H9 (cell line): ENCODE data around the gene DNM2. TPM values are rescaled to one million over a fixed set of nuclear protein-coding genes. Genes with fewer than 3 reads are reported as not detected.
A peak's percentile ranks its signal among the peaks of the same experiment; 100 is the strongest.

Source experiments
- DNase-seq: peaks from one replicate; pipeline ENCODE4 v3.0.0-alpha.2; 2017
- H2AFZ ChIP-seq: one replicate; pipeline ENCODE4 v1.6.1; 2013; ENCODE audit warnings: mild to moderate bottlenecking, low read length, control low read depth, moderate library complexity
- H2AK5ac ChIP-seq: 2 replicates; pipeline ENCODE4 v1.6.1; 2013; ENCODE audit warnings: low read length, control low read depth, mixed read lengths; ENCODE audit not compliant: insufficient read length
- H2BK120ac ChIP-seq: one replicate; pipeline ENCODE4 v1.6.1; 2013; ENCODE audit warnings: low read depth, mild to moderate bottlenecking, low read length, control low read depth, inconsistent platforms; ENCODE audit not compliant: poor library complexity, severe bottlenecking
- H2BK12ac ChIP-seq: 2 replicates; pipeline ENCODE4 v1.6.1; 2013; ENCODE audit warnings: low read length, control low read depth, mixed read lengths, low read depth; ENCODE audit not compliant: insufficient read length
- H2BK15ac ChIP-seq: 2 replicates; pipeline ENCODE4 v1.6.1; 2013; ENCODE audit warnings: low read depth, low read length, control low read depth
- H2BK20ac ChIP-seq: one replicate; pipeline ENCODE4 v1.6.1; 2013; ENCODE audit warnings: low read depth, mild to moderate bottlenecking, low read length, control low read depth, inconsistent platforms; ENCODE audit not compliant: poor library complexity, severe bottlenecking
- H2BK5ac ChIP-seq: 2 replicates; pipeline ENCODE4 v1.6.1; 2013; ENCODE audit warnings: low read length, control low read depth, mixed read lengths; ENCODE audit not compliant: insufficient read length
- H3K14ac ChIP-seq: 2 replicates; pipeline ENCODE4 v1.6.1; 2013; ENCODE audit warnings: low read length, control low read depth; ENCODE audit not compliant: insufficient read depth
- H3K18ac ChIP-seq: 2 replicates; pipeline ENCODE4 v1.6.1; 2013; ENCODE audit warnings: low read depth, mild to moderate bottlenecking, mixed read lengths, low read length, control low read depth; ENCODE audit not compliant: insufficient read length
- H3K23ac ChIP-seq: 2 replicates; pipeline ENCODE4 v1.6.1; 2013; ENCODE audit warnings: low read length, control low read depth, mixed read lengths, low read depth; ENCODE audit not compliant: insufficient read length
- H3K23me2 ChIP-seq: 2 replicates; pipeline ENCODE4 v1.6.1; 2013; ENCODE audit warnings: low read depth, mild to moderate bottlenecking, mixed read lengths, low read length, control low read depth; ENCODE audit not compliant: insufficient read length, poor library complexity, severe bottlenecking
- H3K27ac ChIP-seq: 2 replicates; pipeline ENCODE4 v1.5.1; 2013; ENCODE audit warnings: low read length, control low read depth, mixed read lengths, low read depth; ENCODE audit not compliant: insufficient read length
- H3K27me3 ChIP-seq: 2 replicates; pipeline ENCODE4 v1.6.1; 2013; ENCODE audit warnings: low read length, control low read depth, inconsistent platforms; ENCODE audit not compliant: insufficient read depth
- H3K4ac ChIP-seq: 2 replicates; pipeline ENCODE4 v1.6.1; 2013; ENCODE audit warnings: low read depth, mild to moderate bottlenecking, control low read depth, inconsistent platforms, low read length, moderate library complexity
- H3K4me1 ChIP-seq: 2 replicates; pipeline ENCODE4 v1.6.1; 2013; ENCODE audit warnings: low read length, control low read depth, inconsistent platforms; ENCODE audit not compliant: insufficient read depth
- H3K4me2 ChIP-seq: 2 replicates; pipeline ENCODE4 v1.6.1; 2013; ENCODE audit warnings: low read length, control low read depth, mixed read lengths; ENCODE audit not compliant: insufficient read length, insufficient read depth
- H3K56ac ChIP-seq: 2 replicates; pipeline ENCODE4 v1.6.1; 2013; ENCODE audit warnings: low read depth, mild to moderate bottlenecking, mixed read lengths, low read length, control low read depth; ENCODE audit not compliant: insufficient read length
- H3K79me1 ChIP-seq: 2 replicates; pipeline ENCODE4 v1.6.1; 2013; ENCODE audit warnings: low read depth, mild to moderate bottlenecking, moderate library complexity, low read length, control low read depth, inconsistent platforms; ENCODE audit not compliant: insufficient read depth, poor library complexity, severe bottlenecking
- H3K79me2 ChIP-seq: 2 replicates; pipeline ENCODE4 v1.6.1; 2013; ENCODE audit warnings: low read length, control low read depth, inconsistent platforms; ENCODE audit not compliant: insufficient read depth
- H3K9ac ChIP-seq: 2 replicates; pipeline ENCODE4 v1.6.1; 2013; ENCODE audit warnings: low read length, control low read depth, mixed read lengths; ENCODE audit not compliant: insufficient read length; ENCODE audit errors: extremely low read depth
- H3K9me3 ChIP-seq: one replicate; pipeline ENCODE4 v1.6.1; 2013; ENCODE audit warnings: low read depth, low read length, inconsistent platforms; ENCODE audit not compliant: control insufficient read depth
- H3T11ph ChIP-seq: one replicate; pipeline ENCODE4 v1.6.1; 2013; ENCODE audit warnings: mild to moderate bottlenecking, low read length, control low read depth, inconsistent platforms
- H4K20me1 ChIP-seq: one replicate; pipeline ENCODE4 v1.6.1; 2013; ENCODE audit not compliant: control insufficient read depth, insufficient read length, insufficient read depth
- H4K5ac ChIP-seq: 2 replicates; pipeline ENCODE4 v1.6.1; 2013; ENCODE audit warnings: low read depth, mild to moderate bottlenecking, mixed read lengths, low read length, control low read depth; ENCODE audit not compliant: insufficient read length
- H4K8ac ChIP-seq: replicated peaks from 2 replicates; pipeline ENCODE4 v1.6.1; 2013; ENCODE audit warnings: low read length, control low read depth, mixed read lengths, low read depth; ENCODE audit not compliant: insufficient read length
- H4K91ac ChIP-seq: 2 replicates; pipeline ENCODE4 v1.6.1; 2013; ENCODE audit warnings: low read depth, mild to moderate bottlenecking, moderate library complexity, mixed read lengths, low read length, control low read depth; ENCODE audit not compliant: insufficient read length
- H3K27ac Mint-ChIP-seq, 3 experiments: 2 replicates in 2 of 3; 3 replicates in 1 of 3; pipeline ENCODE4 v1.8.0; 2020 to 2021; ENCODE audit warnings: mixed read lengths in 3 of 3, mild to moderate bottlenecking in 1 of 3, moderate library complexity in 1 of 3
- H3K27me3 Mint-ChIP-seq: 2 replicates; pipeline ENCODE4 v1.8.0; 2021; ENCODE audit warnings: low read depth, mild to moderate bottlenecking, moderate library complexity, mixed read lengths
- H3K36me3 Mint-ChIP-seq, 3 experiments: 2 replicates in 2 of 3; 3 replicates in 1 of 3; pipeline ENCODE4 v1.8.0; 2020 to 2021; ENCODE audit warnings: low read depth in 3 of 3, mixed read lengths in 3 of 3; ENCODE audit not compliant: insufficient read depth in 1 of 3
- H3K4me1 Mint-ChIP-seq, 2 experiments: 2 replicates each; pipeline ENCODE4 v1.8.0; 2020; ENCODE audit warnings: mixed read lengths in 2 of 2
- H3K4me3 Mint-ChIP-seq, 2 experiments: 2 replicates in 1 of 2; 3 replicates in 1 of 2; pipeline ENCODE4 v1.8.0; 2020 to 2021; ENCODE audit warnings: mild to moderate bottlenecking in 2 of 2, mixed read lengths in 2 of 2, moderate library complexity in 1 of 2
- H3K9me3 Mint-ChIP-seq, 2 experiments: 2 replicates in 1 of 2; 3 replicates in 1 of 2; pipeline ENCODE4 v1.8.0; 2020; ENCODE audit warnings: mild to moderate bottlenecking in 2 of 2, mixed read lengths in 2 of 2, moderate library complexity in 1 of 2
- CTCF ChIP-seq: fragments of 200-600 bp; sonication (generic); conservative IDR thresholded peaks from 3 replicates; pipeline ENCODE4 v1.8.0; 2021; ENCODE audit warnings: antibody characterized with exemption, mild to moderate bottlenecking
- WGBS: extraction: QIAGEN DNeasy Blood & Tissue Kit; methylation state at CpG from one replicate; pipeline ENCODE4 v1.1.7; 2013; ENCODE audit warnings: missing lambda C conversion rate, low lambda C conversion rate, mixed read lengths; ENCODE audit not compliant: insufficient read length; ENCODE audit errors: extremely low coverage; 5-methylcytosine and 5-hydroxymethylcytosine counted together
- total RNA-seq: library from RNA; stranded (reverse); gene quantifications from 2 replicates; pipeline ENCODE4 v1.2.1, GENCODE V29; 2021

DNM2 gene
- total RNA-seq, 1 experiment from 2014 or later, result 152 TPM

- H3K4ac ChIP-seq, result no peak overlapping the region
- H2BK12ac ChIP-seq, result no peak overlapping the region
- no peaks in the 10 kb centered on the region for H3K4me1 ChIP-seq
- H2BK5ac ChIP-seq, result no peak overlapping the region
- WGBS, result no CpG with 5 or more reads among the region's 3 CpGs
- DNase-seq, result no peak
- peaks cover 2% of the 10 kb centered on the region for H4K20me1 ChIP-seq
- no peak overlapping the region for H3T11ph ChIP-seq
- no peak overlapping the region for H2AK5ac ChIP-seq
- Mint-ChIP-seq H3K27me3 (no peaks in the 10 kb centered on the region), H3K9me3 (no peaks in the 10 kb centered on the region), H3K4me1 (peaks cover 10 to 11% of the 10 kb centered on the region in 2 experiments), H3K27ac (peak overlapping the region in 2 of 3 experiments; percentile 12 to 70; a peak in 2 of 7 replicates), H3K36me3 (peaks cover 5 to 14% (median 6%) of the 10 kb centered on the region in 3 experiments; a peak in 4 of 7 replicates), H3K4me3 (no peak overlapping the region)
- H3K27ac ChIP-seq, result no peak overlapping the region
- no peaks in the 10 kb centered on the region for H3K9me3 ChIP-seq
- H3K4me2 ChIP-seq, result no peak overlapping the region
- no peaks in the 10 kb centered on the region for H3K27me3 ChIP-seq
- H2BK15ac ChIP-seq, result no peak overlapping the region
- no peak overlapping the region for H3K18ac ChIP-seq
- peaks cover 5% of the 10 kb centered on the region for H3K23me2 ChIP-seq
- peaks cover 48% of the 10 kb centered on the region; the same call in 1 of the 2 replicates for H3K79me2 ChIP-seq
- TF ChIP-seq CTCF, result no peak
- no peak overlapping the region for H2AFZ ChIP-seq
- no peak overlapping the region for H4K8ac ChIP-seq
- H3K9ac ChIP-seq, result no peak overlapping the region
- H3K23ac ChIP-seq, result no peak overlapping the region
- H4K91ac ChIP-seq, result no peak overlapping the region
- no peak overlapping the region for H3K56ac ChIP-seq
- H2BK20ac ChIP-seq, result no peak overlapping the region
- no peak overlapping the region for H3K14ac ChIP-seq
- H4K5ac ChIP-seq, result no peak overlapping the region
- no peak overlapping the region for H2BK120ac ChIP-seq
- peaks cover 18% of the 10 kb centered on the region for H3K79me1 ChIP-seq
Measured at GRCh38 chr19:10723591-10723990, 5.7 kb downstream of the DNM2 start.
